ENCODE measurements around the gene MTMR1. TPM values are rescaled to one million over a fixed set of nuclear protein-coding genes. Genes with fewer than 3 reads are reported as not detected.

The MTMR1 gene
- total and polyA plus RNA-seq, 2 donors from 2014 or later, result 6.2 to 24.5 TPM

DNA sequence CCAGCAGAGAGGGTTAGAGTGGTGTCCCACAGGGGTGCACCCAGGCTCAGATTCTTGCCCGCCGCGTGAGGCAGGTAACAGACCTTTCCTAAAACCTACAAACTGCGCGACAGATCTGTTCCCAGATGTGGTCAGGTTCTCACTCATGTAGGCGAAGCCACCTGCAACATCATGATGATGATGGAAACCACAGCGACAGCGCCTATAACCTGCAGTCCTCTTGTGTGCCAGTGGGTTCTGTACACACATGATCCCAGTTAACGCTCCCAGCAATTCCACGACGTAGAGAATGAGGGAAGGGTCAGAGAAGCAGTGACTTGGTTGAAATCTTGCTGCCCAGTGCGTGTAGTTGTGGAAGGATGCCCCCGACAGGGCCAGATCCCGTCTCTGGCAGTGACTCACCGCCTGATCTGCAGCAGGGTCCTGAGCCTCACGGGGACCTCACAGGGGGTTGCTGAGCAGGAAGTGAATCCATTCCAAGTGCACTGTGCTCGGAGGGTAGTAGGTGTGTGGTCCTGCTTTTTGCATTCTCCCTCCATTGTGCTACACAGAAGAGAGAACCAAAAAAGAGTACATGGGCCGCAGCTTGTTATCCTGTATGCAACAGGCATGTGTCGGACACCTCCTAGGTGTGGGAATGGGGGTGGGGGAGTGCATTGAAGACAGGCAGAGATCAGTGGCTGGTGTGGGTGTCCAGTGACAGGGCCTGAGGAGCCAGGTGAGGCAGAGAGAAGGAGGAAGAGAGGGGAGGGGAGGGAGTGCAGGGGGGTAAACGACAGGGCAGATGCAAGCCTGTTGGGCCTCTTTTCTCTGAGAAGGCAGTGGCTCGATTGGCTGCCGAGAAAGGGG lies 66.6 kb downstream of the MTMR1 start:
- Histone ChIP-seq H3K4me3 (ENCODE audit: low read length in 3 of 3) (no peak overlapping the region), H3K9me3 (ENCODE audit: control insufficient read depth in 2 of 3, insufficient read depth in 1 of 3, low read length in 3 of 3) (no peaks in the 10 kb centered on the region), H3K27ac (ENCODE audit: low read depth in 2 of 2, low read length in 2 of 2) (no peak overlapping the region), H3K36me3 (ENCODE audit: control insufficient read depth in 2 of 3, insufficient read depth in 3 of 3, low read length in 3 of 3) (no peaks in the 10 kb centered on the region), H3K4me1 (ENCODE audit: control insufficient read depth in 2 of 3, insufficient read depth in 2 of 3, low read depth in 1 of 3, low read length in 3 of 3) (no peaks in the 10 kb centered on the region), H3K9ac (ENCODE audit: low read length in 3 of 3) (no peak overlapping the region), H3K27me3 (ENCODE audit: control insufficient read depth, insufficient read depth, low read length) (no peaks in the 10 kb centered on the region)
- FAIRE-seq, result no peak
- no peak for DNase-seq
- TF ChIP-seq, protein P1, sequence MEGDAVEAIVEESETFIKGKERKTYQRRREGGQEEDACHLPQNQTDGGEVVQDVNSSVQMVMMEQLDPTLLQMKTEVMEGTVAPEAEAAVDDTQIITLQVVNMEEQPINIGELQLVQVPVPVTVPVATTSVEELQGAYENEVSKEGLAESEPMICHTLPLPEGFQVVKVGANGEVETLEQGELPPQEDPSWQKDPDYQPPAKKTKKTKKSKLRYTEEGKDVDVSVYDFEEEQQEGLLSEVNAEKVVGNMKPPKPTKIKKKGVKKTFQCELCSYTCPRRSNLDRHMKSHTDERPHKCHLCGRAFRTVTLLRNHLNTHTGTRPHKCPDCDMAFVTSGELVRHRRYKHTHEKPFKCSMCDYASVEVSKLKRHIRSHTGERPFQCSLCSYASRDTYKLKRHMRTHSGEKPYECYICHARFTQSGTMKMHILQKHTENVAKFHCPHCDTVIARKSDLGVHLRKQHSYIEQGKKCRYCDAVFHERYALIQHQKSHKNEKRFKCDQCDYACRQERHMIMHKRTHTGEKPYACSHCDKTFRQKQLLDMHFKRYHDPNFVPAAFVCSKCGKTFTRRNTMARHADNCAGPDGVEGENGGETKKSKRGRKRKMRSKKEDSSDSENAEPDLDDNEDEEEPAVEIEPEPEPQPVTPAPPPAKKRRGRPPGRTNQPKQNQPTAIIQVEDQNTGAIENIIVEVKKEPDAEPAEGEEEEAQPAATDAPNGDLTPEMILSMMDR (IDR thresholded peaks at IDR 0.05; ENCODE audit: borderline replicate concordance, extremely low read depth, insufficient read depth), result no peak
- intact Hi-C loops (cut with DNase I), result no loop called here

DNA sequence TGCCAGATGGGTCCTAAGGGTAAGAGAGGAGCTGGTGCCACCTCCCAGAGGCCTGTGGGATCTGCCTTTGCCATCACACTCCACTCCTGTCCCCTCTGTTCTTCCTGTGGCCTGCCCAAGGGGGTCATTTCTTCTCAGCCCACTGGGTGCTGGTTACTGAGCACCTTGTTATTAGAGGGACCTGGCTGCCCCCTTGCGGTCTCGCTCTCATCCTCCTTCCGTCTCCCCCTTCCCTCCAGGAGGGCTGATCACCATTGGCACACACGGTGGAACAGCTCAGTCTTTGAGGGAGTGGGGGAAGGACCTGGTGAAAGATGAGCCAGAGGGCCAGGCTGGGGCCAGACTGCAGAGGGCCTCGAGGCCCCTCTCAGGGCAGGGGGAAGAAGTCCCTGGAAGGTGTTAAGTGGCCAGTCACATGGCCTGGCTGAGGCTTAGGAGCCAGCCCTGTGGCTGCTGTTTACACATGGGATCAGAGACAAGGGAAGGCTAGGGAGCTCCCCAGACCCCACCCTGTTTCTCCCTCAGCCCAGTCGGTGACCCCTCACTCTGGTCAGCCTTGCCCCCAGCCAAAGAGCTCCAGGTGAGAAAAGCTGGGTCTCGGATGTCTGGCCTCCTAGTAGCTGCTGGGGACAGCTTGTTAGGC lies 68.1 kb downstream of the MTMR1 start:
- Histone ChIP-seq H3K9ac (ENCODE audit: low read length in 3 of 3) (no peak overlapping the region), H3K9me3 (ENCODE audit: control insufficient read depth in 2 of 3, insufficient read depth in 1 of 3, low read length in 3 of 3) (no peaks in the 10 kb centered on the region), H3K36me3 (ENCODE audit: control insufficient read depth in 2 of 3, insufficient read depth in 3 of 3, low read length in 3 of 3) (no peaks in the 10 kb centered on the region), H3K4me1 (ENCODE audit: control insufficient read depth in 2 of 3, insufficient read depth in 2 of 3, low read depth in 1 of 3, low read length in 3 of 3) (no peaks in the 10 kb centered on the region), H3K4me3 (ENCODE audit: low read length in 3 of 3) (no peak overlapping the region), H3K27ac (ENCODE audit: low read depth in 2 of 2, low read length in 2 of 2) (no peak overlapping the region), H3K27me3 (ENCODE audit: control insufficient read depth, insufficient read depth, low read length) (no peaks in the 10 kb centered on the region)
- DNase-seq (peak in 1 of 5 donors; percentile 40), FAIRE-seq (no peak)
- intact Hi-C loops (cut with DNase I), result no loop called here
- TF ChIP-seq, protein P1 (IDR thresholded peaks at IDR 0.05; ENCODE audit: borderline replicate concordance, extremely low read depth, insufficient read depth), result no peak

DNA sequence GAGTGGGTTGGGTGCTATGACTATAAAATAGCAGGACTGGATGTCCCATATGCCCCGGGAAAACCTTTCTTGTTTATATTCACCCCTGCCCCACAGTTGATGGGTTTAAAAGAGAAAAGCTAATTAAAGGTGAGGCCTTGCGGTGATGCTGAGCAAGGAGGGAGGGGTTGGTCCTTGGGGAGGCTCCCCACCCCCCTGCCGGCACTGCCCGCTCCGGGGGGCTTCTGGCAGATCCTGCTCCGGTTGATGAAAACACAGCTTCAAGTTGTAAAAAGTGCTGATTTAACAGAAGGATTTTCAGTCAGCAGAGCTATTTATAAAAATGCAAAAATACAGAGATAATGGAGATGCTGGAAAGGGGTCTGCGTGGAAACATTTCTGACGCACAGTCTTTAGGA lies 68.6 kb downstream of the MTMR1 start:
- TF ChIP-seq, protein P1 (IDR thresholded peaks at IDR 0.05; ENCODE audit: borderline replicate concordance, extremely low read depth, insufficient read depth), result no peak
- intact Hi-C loops (cut with DNase I), result no loop called here

More for the DNA sequence above, 68.6 kb downstream of the MTMR1 start:
- Histone ChIP-seq H3K27me3 (ENCODE audit: control insufficient read depth, insufficient read depth, low read length) (no peaks in the 10 kb centered on the region), H3K4me3 (ENCODE audit: low read length in 3 of 3) (no peak overlapping the region), H3K27ac (ENCODE audit: low read depth in 2 of 2, low read length in 2 of 2) (no peak overlapping the region), H3K9me3 (ENCODE audit: control insufficient read depth in 2 of 3, insufficient read depth in 1 of 3, low read length in 3 of 3) (no peaks in the 10 kb centered on the region), H3K9ac (ENCODE audit: low read length in 3 of 3) (no peak overlapping the region), H3K4me1 (ENCODE audit: control insufficient read depth in 2 of 3, insufficient read depth in 2 of 3, low read depth in 1 of 3, low read length in 3 of 3) (no peaks in the 10 kb centered on the region), H3K36me3 (ENCODE audit: control insufficient read depth in 2 of 3, insufficient read depth in 3 of 3, low read length in 3 of 3) (no peaks in the 10 kb centered on the region)
- DNase-seq (no peak), FAIRE-seq (no peak)
